Smooth muscle cell (in vitro differentiated cells): ENCODE results near the gene RIN3. TPM values are rescaled to one million over a fixed set of nuclear protein-coding genes. Genes with fewer than 3 reads are reported as not detected.

Experiments
- DNase-seq: peaks from one replicate; lab custom pipeline; 2025; ENCODE audit not compliant: unreplicated experiment; lab: John Stamatoyannopoulos, UW
- H2AFZ ChIP-seq: fragments of 200-600 bp; sonication (generic); 2 replicates; pipeline ENCODE4 v1.6.0; 2016; ENCODE audit warnings: antibody characterized with exemption, low read depth, mild to moderate bottlenecking
- H3F3A ChIP-seq: fragments of 200-600 bp; sonication (generic); 2 replicates; pipeline ENCODE4 v1.6.0; 2017; ENCODE audit warnings: antibody characterized with exemption, low read depth
- H3K27ac ChIP-seq: fragments of 200-600 bp; sonication (generic); 2 replicates; pipeline ENCODE4 v1.5.1; 2016; ENCODE audit warnings: low read depth, mild to moderate bottlenecking
- H3K27me3 ChIP-seq: fragments of 200-600 bp; sonication (generic); 2 replicates; pipeline ENCODE4 v1.6.1; 2016; ENCODE audit warnings: low read depth, mild to moderate bottlenecking
- H3K36me3 ChIP-seq: fragments of 200-600 bp; sonication (generic); 2 replicates; pipeline ENCODE4 v1.5.1; 2016; ENCODE audit warnings: low read depth
- H3K4me1 ChIP-seq: fragments of 200-600 bp; sonication (generic); 2 replicates; pipeline ENCODE4 v1.5.1; 2016; ENCODE audit warnings: low read depth
- H3K4me2 ChIP-seq: fragments of 200-600 bp; sonication (generic); 2 replicates; pipeline ENCODE4 v1.6.0; 2016; ENCODE audit warnings: mild to moderate bottlenecking
- H3K4me3 ChIP-seq: fragments of 200-600 bp; sonication (generic); 2 replicates; pipeline ENCODE4 v1.5.1; 2016; ENCODE audit warnings: mild to moderate bottlenecking
- H3K79me2 ChIP-seq: fragments of 200-600 bp; sonication (generic); 2 replicates; pipeline ENCODE4 v1.6.0; 2016; ENCODE audit warnings: low read depth, mild to moderate bottlenecking
- H3K9ac ChIP-seq: fragments of 200-600 bp; sonication (generic); 2 replicates; pipeline ENCODE4 v1.6.0; 2016; ENCODE audit warnings: low read depth
- H3K9me3 ChIP-seq: fragments of 200-600 bp; sonication (generic); replicated peaks from 2 replicates; pipeline ENCODE4 v1.5.1; 2016; ENCODE audit warnings: low read depth
- H4K20me1 ChIP-seq: fragments of 200-600 bp; sonication (generic); 2 replicates; pipeline ENCODE4 v1.6.0; 2016; ENCODE audit warnings: low read depth
- CTCF ChIP-seq: fragments of 200-600 bp; sonication (generic); IDR thresholded peaks from 2 replicates; pipeline ENCODE4 v1.5.1; 2017; ENCODE audit warnings: borderline replicate concordance, mild to moderate bottlenecking, antibody characterized with exemption; ENCODE audit not compliant: insufficient read depth, poor library complexity, severe bottlenecking
- WGBS: methylation state at CpG from one replicate; pipeline ENCODE4 v1.1.7; 2016; ENCODE audit warnings: low lambda C conversion rate; 5-methylcytosine and 5-hydroxymethylcytosine counted together
- polyA plus RNA-seq: library from polyadenylated mRNA; unstranded; fragments of >200 nt; fragmentation: Nextera tagmentation; extraction: Ambion mirVana; gene quantifications from 2 replicates; pipeline ENCODE4 v1.2.1, GENCODE V29; 2016
- total RNA-seq: library from RNA; depleted of rRNA; stranded (reverse); fragments of >200 nt; gene quantifications from 2 replicates; pipeline ENCODE4 v1.2.3, GENCODE V29; 2014

The RIN3 gene
- total and polyA plus RNA-seq, 2 experiments from 2014 or later: 2.7 to 3.8 TPM

- H3K27me3 ChIP-seq: no peaks in the 10 kb centered on the region
- H3K4me2 ChIP-seq: peak overlapping the region; percentile 57
- peaks cover 10% of the 10 kb centered on the region for H3F3A ChIP-seq
- no peaks in the 10 kb centered on the region for H3K36me3 ChIP-seq
- no peak for DNase-seq
- H3K4me3 ChIP-seq: no peak overlapping the region
- H3K9ac ChIP-seq: no peak overlapping the region
- H2AFZ ChIP-seq: no peak overlapping the region
- WGBS: 97% methylated on average over 7 of the region's 7 CpGs
- peak overlapping the region; percentile 66 for H3K27ac ChIP-seq
- H4K20me1 ChIP-seq: no peaks in the 10 kb centered on the region
- TF ChIP-seq CTCF: no peak
- no peaks in the 10 kb centered on the region for H3K4me1 ChIP-seq
- H3K79me2 ChIP-seq: no peaks in the 10 kb centered on the region
- H3K9me3 ChIP-seq: no peaks in the 10 kb centered on the region
These were observed 73.5 kb downstream of the RIN3 start for GRCh38 chr14:92586963-92587699.

- H2AFZ ChIP-seq: no peak overlapping the region
- H3K4me2 ChIP-seq: no peak overlapping the region
- DNase-seq: no peak
- peaks cover 10% of the 10 kb centered on the region for H3F3A ChIP-seq
- no peak overlapping the region for H3K27ac ChIP-seq
- no peak overlapping the region for H3K9ac ChIP-seq
- no peaks in the 10 kb centered on the region for H3K9me3 ChIP-seq
- no peaks in the 10 kb centered on the region for H3K4me1 ChIP-seq
- no peaks in the 10 kb centered on the region for H3K36me3 ChIP-seq
- H4K20me1 ChIP-seq: no peaks in the 10 kb centered on the region
- no peak for TF ChIP-seq CTCF
- no peak overlapping the region for H3K4me3 ChIP-seq
- no peaks in the 10 kb centered on the region for H3K79me2 ChIP-seq
- WGBS: 96% methylated on average over 2 of the region's 2 CpGs
- no peaks in the 10 kb centered on the region for H3K27me3 ChIP-seq
These were observed 74.1 kb downstream of the RIN3 start for GRCh38 chr14:92587700-92588085.

GRCh38 chr14:92589213-92589852 lies 75.8 kb downstream of the RIN3 start:
- no peak for DNase-seq

More at GRCh38 chr14:92589213-92589852, 75.8 kb downstream of the RIN3 start:
- WGBS: 79% methylated on average over 5 of the region's 5 CpGs
- H3K9ac ChIP-seq: no peak overlapping the region
- H3K27ac ChIP-seq: no peak overlapping the region
- no peak overlapping the region for H3K4me3 ChIP-seq
- H3K9me3 ChIP-seq: no peaks in the 10 kb centered on the region
- TF ChIP-seq CTCF: peak; percentile 17
- H3K36me3 ChIP-seq: no peaks in the 10 kb centered on the region
- H4K20me1 ChIP-seq: no peaks in the 10 kb centered on the region
- H3K27me3 ChIP-seq: no peaks in the 10 kb centered on the region
- no peaks in the 10 kb centered on the region for H3K79me2 ChIP-seq
- H3F3A ChIP-seq: peaks cover 10% of the 10 kb centered on the region
- H3K4me2 ChIP-seq: no peak overlapping the region
- H2AFZ ChIP-seq: no peak overlapping the region
- H3K4me1 ChIP-seq: no peaks in the 10 kb centered on the region
